GM19455 (cell line): Measurements from ENCODE around the gene ZNF385B.

Experiments
- ATAC-seq: cut with Tn5 transposase; IDR thresholded peaks from one replicate; pipeline ENCODE4 v1.9.1; 2021; ENCODE audit not compliant: unreplicated experiment

ZNF385B gene

DNA sequence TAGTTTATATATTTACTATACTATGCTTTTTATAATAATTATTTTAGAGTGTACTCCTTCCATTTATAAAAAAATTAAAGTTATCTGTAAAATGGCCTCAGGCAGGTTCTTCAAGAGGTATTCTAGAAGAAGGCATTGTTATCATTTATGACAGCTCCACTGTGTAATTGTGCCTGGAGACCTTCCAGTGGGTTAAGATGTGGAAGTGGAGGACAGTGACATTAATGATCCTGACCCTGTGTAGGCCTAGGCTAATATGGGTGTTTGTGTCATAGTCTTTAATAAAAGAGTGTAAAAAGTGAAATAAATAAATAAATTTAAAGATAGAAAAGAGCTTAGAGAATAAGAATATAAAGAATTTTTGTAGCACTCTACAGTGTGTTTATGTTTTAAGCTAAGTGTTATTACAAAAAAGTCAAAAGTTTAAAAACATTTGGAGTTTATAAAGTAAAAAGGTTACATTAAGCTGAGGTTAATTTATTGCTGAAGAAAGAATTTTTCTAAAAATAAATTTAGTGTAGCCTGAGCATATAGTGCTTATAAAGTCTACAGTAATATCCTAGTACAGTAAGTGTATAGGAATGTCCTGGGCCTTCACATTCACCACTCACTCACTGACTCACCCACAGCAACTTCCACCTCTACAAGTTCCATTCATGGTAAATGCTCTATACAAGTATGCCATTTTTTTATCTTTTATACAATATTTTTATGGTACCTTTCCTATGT, 406.8 kb downstream of the ZNF385B start:
- no peak for ATAC-seq

- no peak for ATAC-seq
These were observed 412.4 kb downstream of the ZNF385B start for GRCh38 chr2:179449010-179449409.

GRCh38 chr2:179447839-179448447, 413.5 kb downstream of the ZNF385B start:
- ATAC-seq = no peak

DNA sequence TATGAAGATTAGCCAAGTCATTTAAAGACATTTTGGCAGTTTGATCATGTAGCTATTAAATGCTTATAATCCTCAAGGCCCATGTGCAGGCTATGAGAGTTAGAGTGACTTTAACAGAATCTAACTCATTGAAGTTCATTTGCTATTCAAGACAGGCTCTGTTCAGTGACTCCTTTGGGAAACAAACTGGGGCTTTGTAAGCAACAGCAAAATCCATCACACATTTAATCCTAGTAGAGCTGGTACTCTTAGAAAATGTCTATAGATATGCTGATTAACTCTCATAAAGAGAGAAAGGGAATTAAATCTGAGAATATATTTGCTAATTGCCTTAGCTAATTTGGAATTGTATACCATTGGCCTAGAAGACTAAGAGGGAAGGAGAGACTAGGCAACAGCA, 414.0 kb downstream of the ZNF385B start:
- ATAC-seq = no peak

GRCh38 chr2:179446476-179447141, 414.8 kb downstream of the ZNF385B start:
- ATAC-seq = no peak

- ATAC-seq = no peak
These were observed 417.4 kb downstream of the ZNF385B start for GRCh38 chr2:179444056-179444455.

DNA sequence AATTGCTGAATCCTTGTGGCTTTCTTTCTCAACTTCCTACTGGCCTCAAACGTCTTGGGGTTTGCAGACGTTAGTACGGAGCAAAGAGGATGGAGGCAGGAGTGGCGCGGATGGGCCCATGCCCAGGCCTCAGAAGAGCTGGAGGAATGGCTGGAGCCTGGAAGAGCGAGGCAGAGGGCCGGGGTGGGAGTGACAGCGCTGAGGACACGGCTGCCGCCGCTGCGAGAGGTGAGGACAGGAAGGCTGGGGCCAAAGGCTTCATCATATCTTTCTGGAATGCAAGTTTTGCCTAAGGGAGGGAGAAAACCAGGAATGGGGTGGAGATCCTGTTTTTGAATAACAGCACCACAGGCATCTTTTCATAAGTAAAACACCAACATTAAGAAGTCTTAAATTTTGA, 418.2 kb downstream of the ZNF385B start:
- ATAC-seq = no peak

DNA sequence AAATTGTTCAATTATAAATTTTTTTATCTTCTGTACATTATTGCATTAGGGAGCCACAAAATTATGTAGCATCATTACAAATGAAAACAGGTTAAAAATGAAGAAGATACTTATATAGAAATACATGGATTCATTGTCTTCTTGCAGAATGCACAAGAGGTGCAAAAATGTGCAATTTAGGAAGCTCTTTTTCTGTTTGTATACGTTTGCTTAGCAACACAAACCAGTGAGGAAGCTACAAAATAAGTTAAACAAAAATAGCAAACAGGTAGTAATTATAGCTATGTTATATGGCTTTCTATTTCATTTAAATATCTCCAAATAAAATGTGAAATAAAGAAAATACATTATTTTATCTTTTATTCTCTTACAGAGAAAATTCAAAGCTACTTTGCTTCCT, 419.2 kb downstream of the ZNF385B start:
- no peak for ATAC-seq

DNA sequence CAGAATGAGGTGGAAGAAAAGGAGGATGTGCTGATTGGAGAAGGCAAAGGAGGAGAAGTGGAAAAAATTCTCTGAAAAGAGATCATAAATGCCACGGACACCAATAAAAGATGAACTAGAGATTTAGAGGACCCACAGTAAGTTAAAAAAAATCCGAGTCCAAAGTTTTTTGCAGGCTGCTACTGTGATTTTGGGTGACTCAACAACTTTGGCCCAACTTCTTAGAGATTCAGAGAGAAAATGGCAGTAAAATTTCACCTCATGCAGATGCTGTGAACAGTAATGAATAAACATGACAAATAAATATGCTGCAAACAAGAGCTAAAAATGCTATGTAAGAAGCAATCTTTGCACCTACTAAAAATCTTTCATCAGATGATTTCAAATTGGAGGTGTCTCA, 419.9 kb downstream of the ZNF385B start:
- ATAC-seq = no peak

- ATAC-seq = peak; percentile 73
These were observed 420.7 kb downstream of the ZNF385B start for GRCh38 chr2:179440642-179441251.

DNA sequence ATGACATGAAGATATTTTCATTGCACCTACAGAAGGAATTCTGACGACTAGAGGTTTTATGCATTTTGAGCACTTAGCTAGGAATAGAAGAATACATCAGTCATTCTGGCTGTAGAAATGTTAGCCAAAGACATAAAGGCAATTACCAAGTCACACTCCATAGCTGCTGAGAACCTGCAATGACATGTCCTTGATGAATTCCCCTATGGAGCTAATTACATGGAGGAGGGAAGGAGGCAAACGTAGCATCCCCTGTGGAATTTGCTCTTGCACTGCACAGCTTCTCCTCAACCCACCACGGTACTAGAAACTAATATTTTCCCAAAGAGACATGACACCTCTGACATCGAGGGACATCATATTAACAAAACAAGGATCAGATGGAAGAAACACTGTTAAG, 422.8 kb downstream of the ZNF385B start:
- ATAC-seq = no peak

GRCh38 chr2:179437430-179437829, 424.0 kb downstream of the ZNF385B start:
- no peak for ATAC-seq

GRCh38 chr2:179435566-179435965, 425.8 kb downstream of the ZNF385B start:
- no peak for ATAC-seq

GRCh38 chr2:179435000-179435399, 426.4 kb downstream of the ZNF385B start:
- ATAC-seq = no peak

DNA sequence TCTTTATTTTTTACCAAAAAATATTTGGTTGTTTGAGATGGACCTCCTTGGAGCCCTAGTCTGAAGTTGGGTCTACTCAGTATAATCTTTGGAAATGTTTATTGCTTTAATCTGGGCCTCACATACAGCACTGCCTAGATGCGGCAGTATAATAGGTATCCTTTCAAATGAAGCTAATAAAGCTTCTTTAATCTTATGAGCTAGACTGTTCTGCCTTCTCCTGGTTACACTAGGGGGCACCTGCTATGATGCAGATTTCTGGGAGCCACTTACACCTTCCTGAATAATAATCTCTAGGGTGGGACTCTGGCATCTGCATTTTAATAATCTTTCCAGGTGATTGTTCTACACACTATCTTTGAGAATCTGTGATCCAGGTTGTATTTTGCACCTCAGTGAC, 427.1 kb downstream of the ZNF385B start:
- ATAC-seq = no peak

- no peak for ATAC-seq
These were observed 428.7 kb downstream of the ZNF385B start for GRCh38 chr2:179432751-179433150.

GRCh38 chr2:179429597-179429996, 431.8 kb downstream of the ZNF385B start:
- ATAC-seq = no peak

GRCh38 chr2:179429060-179429471, 432.3 kb downstream of the ZNF385B start:
- ATAC-seq = no peak

- no peak for ATAC-seq
These were observed 432.8 kb downstream of the ZNF385B start for GRCh38 chr2:179428649-179429048.

- no peak for ATAC-seq
These were observed 434.3 kb downstream of the ZNF385B start for GRCh38 chr2:179427065-179427464.

GRCh38 chr2:179424571-179424970, 436.8 kb downstream of the ZNF385B start:
- no peak for ATAC-seq
